CD4-positive, alpha-beta T cell (primary cell): ENCODE results near the gene CPTP. TPM values are rescaled to one million over a fixed set of nuclear protein-coding genes. Genes with fewer than 3 reads are reported as not detected.

Experiments
- ATAC-seq: fragments of 200-7000 bp; cut with Tn5 transposase; one replicate; pipeline ENCODE4 v1.10.0; 2022; ENCODE audit warnings: mild to moderate bottlenecking; ENCODE audit not compliant: poor library complexity
- CTCF ChIA-PET: fragments of 350-600 bp; sonication (Branson Sonifier 250); formaldehyde crosslinking; loops from one replicate; lab custom pipeline; 2021; ENCODE audit warnings: antibody characterized with exemption, inconsistent platforms; lab: Charles Lee
- POLR2A ChIA-PET: fragments of 350-600 bp; sonication (Branson Sonifier 250); formaldehyde crosslinking; loops from one replicate; lab custom pipeline; 2021; ENCODE audit warnings: antibody characterized with exemption, inconsistent platforms; lab: Charles Lee
- DNase-seq, 14 experiments: peaks; one replicate each; pipeline ENCODE4 v3.0.0-alpha.2; 2013 to 2020; ENCODE audit warnings: mixed read lengths in 2 of 14
- H3K27ac ChIP-seq, 2 donors: one replicate each; pipeline versions ENCODE4 v1.5.1 to v1.7.0; 2013; ENCODE audit warnings: low read length in 2 of 2, low read depth in 1 of 2, mild to moderate bottlenecking in 1 of 2
- H3K27me3 ChIP-seq, 2 experiments: 1 replicate in 1 of 2; 2 replicates in 1 of 2; pipeline versions ENCODE4 v1.6.1 to v1.7.0; 2013; ENCODE audit warnings: low read length in 2 of 2, control low read depth in 1 of 2, mild to moderate bottlenecking in 1 of 2, moderate library complexity in 1 of 2; ENCODE audit not compliant: insufficient read depth in 2 of 2, control insufficient read depth in 1 of 2
- H3K36me3 ChIP-seq: one replicate; pipeline ENCODE4 v1.6.1; 2013; ENCODE audit warnings: low read length, control low read depth; ENCODE audit not compliant: insufficient read depth
- H3K4me1 ChIP-seq: one replicate; pipeline ENCODE4 v1.6.1; 2013; ENCODE audit warnings: low read length, control low read depth; ENCODE audit not compliant: insufficient read depth
- H3K4me3 ChIP-seq: one replicate; pipeline ENCODE4 v1.5.1; 2013; ENCODE audit warnings: mild to moderate bottlenecking, low read length, moderate library complexity
- H3K9me3 ChIP-seq, 2 experiments: 1 replicate in 1 of 2; 2 replicates in 1 of 2; pipeline versions ENCODE4 v1.6.1 to v1.7.0; 2013; ENCODE audit warnings: low read length in 2 of 2, mild to moderate bottlenecking in 2 of 2, control low read depth in 1 of 2, moderate library complexity in 1 of 2; ENCODE audit not compliant: control insufficient read depth in 1 of 2, insufficient read depth in 1 of 2
- H3K27ac Mint-ChIP-seq: one replicate; pipeline ENCODE4 v1.8.0; 2020; ENCODE audit warnings: mixed read lengths
- H3K27me3 Mint-ChIP-seq: one replicate; pipeline ENCODE4 v1.8.0; 2021; ENCODE audit warnings: mixed read lengths
- H3K36me3 Mint-ChIP-seq: one replicate; pipeline ENCODE4 v1.8.0; 2021; ENCODE audit warnings: low read depth, mixed read lengths
- H3K4me1 Mint-ChIP-seq: one replicate; pipeline ENCODE4 v1.8.0; 2021; ENCODE audit warnings: low read depth, mixed read lengths
- H3K4me3 Mint-ChIP-seq: one replicate; pipeline ENCODE4 v1.8.0; 2020; ENCODE audit warnings: mild to moderate bottlenecking, mixed read lengths
- H3K9me3 Mint-ChIP-seq: one replicate; pipeline ENCODE4 v1.8.0; 2020; ENCODE audit warnings: mixed read lengths
- intact Hi-C, 2 experiments: fragments of 100-400 bp; cut with DNase I in 1 of 2; cut with micrococcal nuclease in 1 of 2; formaldehyde crosslinking; loops; one replicate each; pipeline versions ENCODE4 v1.15.1 to v1.9.0; 2023 to 2025; cut with DNase I, micrococcal nuclease
- total RNA-seq, 174 experiments: library from RNA in 2 of 174; stranded (reverse) in 2 of 174; gene quantifications; one replicate each; pipeline ENCODE4 v1.2.3 and lab custom pipeline; 2021 to 2026
- TF ChIP-seq, protein P1 (sequence below): fragments of 200-600 bp; IDR thresholded peaks from one replicate; pipeline ENCODE4 v1.8.0; 2022; ENCODE audit warnings: antibody characterized with exemption, mild to moderate bottlenecking

The CPTP gene
- total RNA-seq, 2 experiments from 2014 or later, result 11.6 to 12.9 TPM

DNA sequence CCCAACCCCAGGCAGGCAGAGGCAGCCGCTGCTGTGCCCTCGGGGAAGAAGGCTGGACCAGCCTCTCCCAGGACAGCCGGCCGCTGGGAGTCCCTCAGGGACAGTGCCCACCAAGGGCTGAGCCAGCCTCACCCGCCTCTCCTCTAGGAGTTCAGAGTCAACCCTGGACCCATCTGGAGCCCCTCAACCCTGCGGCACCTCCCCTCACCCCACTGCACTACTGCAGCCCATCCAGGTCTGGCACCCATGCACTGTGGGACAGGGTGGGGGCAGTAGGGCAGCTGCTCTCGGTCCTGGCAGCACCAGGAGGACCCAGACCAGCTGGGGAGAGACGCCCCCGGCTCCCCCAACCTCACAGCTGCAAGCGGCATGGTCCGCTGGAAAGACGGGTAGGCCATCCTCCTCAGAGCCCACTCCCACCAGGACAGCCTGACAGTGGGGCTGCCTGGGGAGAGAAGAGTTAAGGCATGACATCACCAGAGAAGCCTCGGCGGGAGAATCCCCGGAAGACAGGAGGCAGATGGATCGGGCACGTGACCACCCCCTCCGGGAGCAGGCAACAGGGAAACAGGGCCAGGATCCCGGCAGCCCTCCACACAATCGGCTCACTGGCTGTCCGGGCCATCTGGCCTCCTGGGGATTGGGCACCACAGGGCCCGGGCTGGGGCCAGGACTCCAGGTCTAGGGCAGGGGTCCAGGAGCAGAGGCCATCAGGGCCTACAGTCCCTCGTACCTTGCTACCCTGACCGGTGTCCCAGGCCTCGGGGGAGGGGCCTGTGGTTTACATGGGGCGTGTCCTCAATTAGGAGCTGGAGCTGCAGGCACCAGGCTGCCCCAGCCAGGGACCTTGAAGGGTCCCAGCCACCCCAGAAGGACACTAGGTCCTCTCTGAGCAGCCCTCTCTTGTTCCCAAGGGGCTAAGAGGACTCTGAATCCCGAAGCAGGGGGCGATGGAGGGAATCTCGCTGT lies 20.0 kb upstream of the CPTP start:
- Mint-ChIP-seq H3K4me1 (peaks cover 21% of the 10 kb centered on the region), H3K27me3 (no peaks in the 10 kb centered on the region), H3K36me3 (peaks cover 13% of the 10 kb centered on the region), H3K4me3 (peak overlapping the region; percentile 92), H3K27ac (peak overlapping the region; percentile 87), H3K9me3 (no peaks in the 10 kb centered on the region)
- no peak for ATAC-seq
- TF ChIP-seq, protein P1, sequence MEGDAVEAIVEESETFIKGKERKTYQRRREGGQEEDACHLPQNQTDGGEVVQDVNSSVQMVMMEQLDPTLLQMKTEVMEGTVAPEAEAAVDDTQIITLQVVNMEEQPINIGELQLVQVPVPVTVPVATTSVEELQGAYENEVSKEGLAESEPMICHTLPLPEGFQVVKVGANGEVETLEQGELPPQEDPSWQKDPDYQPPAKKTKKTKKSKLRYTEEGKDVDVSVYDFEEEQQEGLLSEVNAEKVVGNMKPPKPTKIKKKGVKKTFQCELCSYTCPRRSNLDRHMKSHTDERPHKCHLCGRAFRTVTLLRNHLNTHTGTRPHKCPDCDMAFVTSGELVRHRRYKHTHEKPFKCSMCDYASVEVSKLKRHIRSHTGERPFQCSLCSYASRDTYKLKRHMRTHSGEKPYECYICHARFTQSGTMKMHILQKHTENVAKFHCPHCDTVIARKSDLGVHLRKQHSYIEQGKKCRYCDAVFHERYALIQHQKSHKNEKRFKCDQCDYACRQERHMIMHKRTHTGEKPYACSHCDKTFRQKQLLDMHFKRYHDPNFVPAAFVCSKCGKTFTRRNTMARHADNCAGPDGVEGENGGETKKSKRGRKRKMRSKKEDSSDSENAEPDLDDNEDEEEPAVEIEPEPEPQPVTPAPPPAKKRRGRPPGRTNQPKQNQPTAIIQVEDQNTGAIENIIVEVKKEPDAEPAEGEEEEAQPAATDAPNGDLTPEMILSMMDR, result no peak
- ChIA-PET CTCF (interaction anchor here (0.9 to 1.2 kb wide), 2 partner anchors 183 to 241 kb away, joined by 3 to 4 read pairs; no protein-coding TSS in a partner anchor), POLR2A (interaction anchor here (0.8 to 0.9 kb wide), 2 partner anchors 51 to 71 kb away, joined by 3 to 5 read pairs; partner anchors contain the start of gene AURKAIP1)
- peak in 1 of 14 experiments; percentile 46 for DNase-seq
- Histone ChIP-seq H3K36me3 (no peaks in the 10 kb centered on the region), H3K27me3 (no peaks in the 10 kb centered on the region), H3K9me3 (no peaks in the 10 kb centered on the region), H3K4me1 (peaks cover 38% of the 10 kb centered on the region), H3K4me3 (peak overlapping the region; percentile 42), H3K27ac (no peak overlapping the region)
- intact Hi-C loops, result loop anchor here (2.0 to 10.0 kb wide), 5 partner anchors 68 to 270 kb away; partner anchors contain the start of genes AURKAIP1 (in 1 of the 2) and C1orf159 (in 1 of the 2)

DNA sequence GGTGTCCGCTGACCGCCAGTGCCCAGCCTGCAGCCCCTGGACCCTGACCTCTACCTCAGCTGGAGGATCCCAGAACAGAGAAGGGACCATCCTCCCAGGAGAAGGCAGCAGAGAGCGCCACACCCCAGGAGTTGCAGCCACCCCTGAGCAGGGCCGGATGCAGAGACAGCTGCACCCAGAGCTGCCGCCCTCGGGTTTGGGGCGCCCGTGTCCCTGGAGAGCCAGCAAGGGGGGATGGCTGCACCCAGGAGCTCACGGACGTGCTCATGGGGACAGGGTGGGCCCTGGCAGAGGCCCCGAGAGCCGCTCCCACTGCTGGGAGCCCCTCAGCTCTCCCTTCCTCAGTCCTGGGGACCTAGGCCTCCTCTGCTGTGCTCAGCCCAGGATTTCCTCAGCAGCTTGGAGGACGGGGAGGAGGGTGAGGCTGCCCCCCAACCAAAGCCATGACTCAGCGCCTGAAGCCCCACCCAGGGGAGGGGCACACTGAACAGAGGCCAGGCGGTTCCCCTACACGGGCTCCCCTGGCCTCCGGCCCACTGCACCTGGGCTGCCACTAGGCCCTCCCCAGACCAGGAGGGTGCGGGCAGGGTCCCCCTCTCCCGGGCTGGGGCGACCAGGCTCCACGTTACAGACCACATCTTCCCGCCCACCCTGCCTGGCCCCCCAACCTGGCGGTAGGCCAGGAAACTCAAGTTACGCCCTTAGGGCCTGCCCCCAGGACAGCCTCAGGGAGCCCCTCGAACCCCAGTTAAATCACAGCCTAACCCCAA lies 19.1 kb upstream of the CPTP start:
- intact Hi-C loops, result loop anchor here (2.0 to 10.0 kb wide), 5 partner anchors 67 to 271 kb away; partner anchors contain the start of genes AURKAIP1 (in 1 of the 2) and C1orf159 (in 1 of the 2)
- Mint-ChIP-seq H3K36me3 (peaks cover 13% of the 10 kb centered on the region), H3K27ac (peak overlapping the region; percentile 87), H3K4me3 (peak overlapping the region; percentile 92), H3K27me3 (no peaks in the 10 kb centered on the region), H3K4me1 (peaks cover 21% of the 10 kb centered on the region), H3K9me3 (no peaks in the 10 kb centered on the region)
- H3K27me3 ChIP-seq, result no peaks in the 10 kb centered on the region
- no peaks in the 10 kb centered on the region for H3K9me3 ChIP-seq
- ChIA-PET CTCF (interaction anchor here (0.9 to 1.2 kb wide), 2 partner anchors 183 to 242 kb away, joined by 3 to 4 read pairs; no protein-coding TSS in a partner anchor), POLR2A (interaction anchor here (0.6 to 0.9 kb wide), 3 partner anchors 50 to 208 kb away, joined by 3 to 5 read pairs (median 4); partner anchors contain the start of gene AURKAIP1)
- ATAC-seq, result peak; percentile 34
- H3K36me3 ChIP-seq, result peaks cover 8% of the 10 kb centered on the region
- TF ChIP-seq, protein P1, result no peak
- H3K4me1 ChIP-seq, result peaks cover 46% of the 10 kb centered on the region
- peak overlapping the region; percentile 42 for H3K4me3 ChIP-seq
- peak; percentile 44 to 87 (median 72) for DNase-seq
- peak overlapping the region; percentile 2 to 29 for H3K27ac ChIP-seq
